Measurements from ENCODE around the gene GPD2. TPM values are rescaled to one million over a fixed set of nuclear protein-coding genes. Genes with fewer than 3 reads are reported as not detected.

The GPD2 gene
- total and polyA plus RNA-seq, 11 donors: 3.5 to 24.8 (median 14.1) TPM

- TF ChIP-seq, protein P1, sequence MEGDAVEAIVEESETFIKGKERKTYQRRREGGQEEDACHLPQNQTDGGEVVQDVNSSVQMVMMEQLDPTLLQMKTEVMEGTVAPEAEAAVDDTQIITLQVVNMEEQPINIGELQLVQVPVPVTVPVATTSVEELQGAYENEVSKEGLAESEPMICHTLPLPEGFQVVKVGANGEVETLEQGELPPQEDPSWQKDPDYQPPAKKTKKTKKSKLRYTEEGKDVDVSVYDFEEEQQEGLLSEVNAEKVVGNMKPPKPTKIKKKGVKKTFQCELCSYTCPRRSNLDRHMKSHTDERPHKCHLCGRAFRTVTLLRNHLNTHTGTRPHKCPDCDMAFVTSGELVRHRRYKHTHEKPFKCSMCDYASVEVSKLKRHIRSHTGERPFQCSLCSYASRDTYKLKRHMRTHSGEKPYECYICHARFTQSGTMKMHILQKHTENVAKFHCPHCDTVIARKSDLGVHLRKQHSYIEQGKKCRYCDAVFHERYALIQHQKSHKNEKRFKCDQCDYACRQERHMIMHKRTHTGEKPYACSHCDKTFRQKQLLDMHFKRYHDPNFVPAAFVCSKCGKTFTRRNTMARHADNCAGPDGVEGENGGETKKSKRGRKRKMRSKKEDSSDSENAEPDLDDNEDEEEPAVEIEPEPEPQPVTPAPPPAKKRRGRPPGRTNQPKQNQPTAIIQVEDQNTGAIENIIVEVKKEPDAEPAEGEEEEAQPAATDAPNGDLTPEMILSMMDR (IDR thresholded peaks at IDR 0.05): no peak
- TF ChIP-seq POLR2A (IDR thresholded peaks at IDR 0.05): no peak
- peaks cover 0 to 3% (median 0%) of the 10 kb centered on the region in 12 donors for H3K4me1 ChIP-seq
- H3K4me3 ChIP-seq: no peak overlapping the region
- H3K27me3 ChIP-seq: no peaks in the 10 kb centered on the region
- DNase-seq (no peak), ATAC-seq (no peak)
- 74 to 88% (median 82%) methylated on average over 4 of the region's 4 CpGs for WGBS, 4 donors
- H3K27ac ChIP-seq: no peak overlapping the region
- H3K9me3 ChIP-seq: no peaks in the 10 kb centered on the region
- peaks cover 0 to 4% (median 0%) of the 10 kb centered on the region in 9 donors for H3K36me3 ChIP-seq
- intact Hi-C loops (cut with DNase I): no loop called here
Observed at GRCh38 chr2:156539086-156539860, 103.1 kb downstream of the GPD2 start.

GRCh38 chr2:156540706-156541105, 104.5 kb downstream of the GPD2 start:
- Histone ChIP-seq H3K36me3 (peaks cover 0 to 6% (median 0%) of the 10 kb centered on the region in 9 donors), H3K9me3 (no peaks in the 10 kb centered on the region), H3K27ac (no peak overlapping the region), H3K4me3 (no peak overlapping the region), H3K4me1 (peaks cover 0 to 3% (median 0%) of the 10 kb centered on the region in 12 donors), H3K27me3 (no peaks in the 10 kb centered on the region)
- TF ChIP-seq POLR2A (IDR thresholded peaks at IDR 0.05): no peak
- TF ChIP-seq, protein P1 (IDR thresholded peaks at IDR 0.05): no peak
- ATAC-seq: no peak
- 61 to 73% (median 63%) methylated on average over 1 of the region's 1 CpG for WGBS, 4 donors
- DNase-seq: no peak
- intact Hi-C loops (cut with DNase I): loop anchor here in 1 of 10 donors (10.0 kb wide), 1 partner anchor 106 kb away; the partner anchor contains the start of gene GPD2

- no peak for DNase-seq
- Histone ChIP-seq H3K9me3 (no peaks in the 10 kb centered on the region), H3K27me3 (no peaks in the 10 kb centered on the region), H3K4me1 (peaks cover 0 to 3% (median 0%) of the 10 kb centered on the region in 12 donors), H3K4me3 (no peak overlapping the region), H3K36me3 (peaks cover 0 to 6% (median 0%) of the 10 kb centered on the region in 9 donors), H3K27ac (peak overlapping the region in 1 of 12 donors; percentile 9)
- TF ChIP-seq, protein P1 (IDR thresholded peaks at IDR 0.05): no peak
- TF ChIP-seq POLR2A (IDR thresholded peaks at IDR 0.05): no peak
- intact Hi-C loops (cut with DNase I): loop anchor here in 1 of 10 donors (10.0 kb wide), 1 partner anchor 106 kb away; the partner anchor contains the start of gene GPD2
- no peak for ATAC-seq
Observed at GRCh38 chr2:156541229-156541628, 105.0 kb downstream of the GPD2 start.

- no peak overlapping the region for H3K4me3 ChIP-seq
Observed at GRCh38 chr2:156541706-156542105, 105.5 kb downstream of the GPD2 start.

More at GRCh38 chr2:156541706-156542105, 105.5 kb downstream of the GPD2 start:
- 67 to 83% (median 69%) methylated on average over 2 of the region's 2 CpGs for WGBS, 4 donors
- ATAC-seq: no peak
- peaks cover 0 to 6% (median 0%) of the 10 kb centered on the region in 9 donors for H3K36me3 ChIP-seq
- no peaks in the 10 kb centered on the region for H3K9me3 ChIP-seq
- H3K27ac ChIP-seq: peak overlapping the region in 1 of 12 donors; percentile 9
- intact Hi-C loops (cut with DNase I): loop anchor here in 1 of 10 donors (10.0 kb wide), 1 partner anchor 107 kb away; the partner anchor contains the start of gene GPD2
- H3K4me1 ChIP-seq: peaks cover 0 to 3% (median 0%) of the 10 kb centered on the region in 12 donors
- TF ChIP-seq POLR2A (IDR thresholded peaks at IDR 0.05): no peak
- TF ChIP-seq, protein P1 (IDR thresholded peaks at IDR 0.05): no peak
- DNase-seq: no peak
- no peaks in the 10 kb centered on the region for H3K27me3 ChIP-seq

Measured in heart left ventricle (tissue), 16 donors.